Loucy (cell line): ENCODE measurements around the gene CDC42BPA.

Experiments
- H2AFZ ChIP-seq: fragments of 200-600 bp; sonication (generic); 2 replicates; pipeline ENCODE4 v1.6.0; 2016; ENCODE audit warnings: antibody characterized with exemption, mild to moderate bottlenecking, low read length, moderate library complexity
- H3F3A ChIP-seq: fragments of 200-600 bp; 2 replicates; pipeline ENCODE4 v1.6.0; 2016; ENCODE audit warnings: antibody characterized with exemption, low read depth, mild to moderate bottlenecking
- H3K27me3 ChIP-seq: fragments of 200-600 bp; sonication (generic); 2 replicates; pipeline ENCODE4 v1.6.1; 2014; ENCODE audit warnings: low read length, mild to moderate bottlenecking; ENCODE audit not compliant: insufficient read depth, poor library complexity, severe bottlenecking
- H3K36me3 ChIP-seq: fragments of 200-600 bp; sonication (generic); 2 replicates; pipeline ENCODE4 v1.6.1; 2016; ENCODE audit warnings: low read length; ENCODE audit not compliant: insufficient read depth
- H3K4me1 ChIP-seq: fragments of 200-600 bp; sonication (generic); 2 replicates; pipeline ENCODE4 v1.5.1; 2014; ENCODE audit warnings: low read length, mild to moderate bottlenecking; ENCODE audit not compliant: insufficient read depth, poor library complexity, severe bottlenecking
- H3K4me2 ChIP-seq: fragments of 200-600 bp; sonication (generic); 2 replicates; pipeline ENCODE4 v1.6.0; 2014; ENCODE audit warnings: antibody characterized with exemption, low read length, low read depth, mild to moderate bottlenecking; ENCODE audit not compliant: poor library complexity, severe bottlenecking
- H3K4me3 ChIP-seq: fragments of 200-600 bp; sonication (generic); 2 replicates; pipeline ENCODE4 v1.5.1; 2014; ENCODE audit warnings: low read length, mild to moderate bottlenecking, mixed read lengths; ENCODE audit not compliant: poor library complexity, severe bottlenecking
- H3K79me2 ChIP-seq: fragments of 200-600 bp; sonication (generic); 2 replicates; pipeline ENCODE4 v1.6.1; 2014; ENCODE audit warnings: low read length; ENCODE audit not compliant: insufficient read depth
- H3K9ac ChIP-seq: fragments of 200-600 bp; sonication (generic); 2 replicates; pipeline ENCODE4 v1.6.0; 2014; ENCODE audit warnings: mild to moderate bottlenecking, low read depth, low read length, moderate library complexity; ENCODE audit not compliant: poor library complexity, severe bottlenecking
- H3K9me2 ChIP-seq: fragments of 200-600 bp; sonication (generic); replicated peaks from 2 replicates; pipeline ENCODE4 v1.6.1; 2016; ENCODE audit warnings: low read depth, low read length, mixed read lengths
- H3K9me3 ChIP-seq: fragments of 200-600 bp; sonication (generic); 2 replicates; pipeline ENCODE4 v1.6.1; 2014; ENCODE audit warnings: mild to moderate bottlenecking, antibody characterized with exemption, low read length, low read depth; ENCODE audit not compliant: insufficient read depth
- H4K20me1 ChIP-seq: fragments of 200-600 bp; sonication (generic); 2 replicates; pipeline ENCODE4 v1.6.0; 2014; ENCODE audit warnings: antibody characterized with exemption, low read length, mild to moderate bottlenecking; ENCODE audit not compliant: insufficient read depth, poor library complexity, severe bottlenecking
- EZH2phosphoT487 ChIP-seq: fragments of 200-600 bp; IDR thresholded peaks from 2 replicates; pipeline ENCODE4 v1.6.1; 2018; ENCODE audit warnings: antibody characterized with exemption, mild to moderate bottlenecking, moderate library complexity, borderline replicate concordance
- TF ChIP-seq, protein P1 (sequence below): fragments of 200-600 bp; sonication (generic); conservative IDR thresholded peaks from 2 replicates; pipeline ENCODE4 v1.5.1; 2014; ENCODE audit warnings: mild to moderate bottlenecking, antibody characterized with exemption, low read length

CDC42BPA gene

GRCh38 chr1:227033880-227034279 lies 284.4 kb downstream of the CDC42BPA start:
- Histone ChIP-seq H3K9me2 (no peaks in the 10 kb centered on the region), H3K9ac (no peak overlapping the region), H3K27me3 (no peaks in the 10 kb centered on the region), H2AFZ (no peak overlapping the region), H3K36me3 (no peaks in the 10 kb centered on the region), H3K4me2 (no peak overlapping the region), H3K4me1 (peaks cover 4% of the 10 kb centered on the region), H4K20me1 (no peaks in the 10 kb centered on the region), H3K9me3 (no peaks in the 10 kb centered on the region), H3K4me3 (no peak overlapping the region), H3F3A (no peaks in the 10 kb centered on the region), H3K79me2 (no peaks in the 10 kb centered on the region)
- TF ChIP-seq, protein P1, sequence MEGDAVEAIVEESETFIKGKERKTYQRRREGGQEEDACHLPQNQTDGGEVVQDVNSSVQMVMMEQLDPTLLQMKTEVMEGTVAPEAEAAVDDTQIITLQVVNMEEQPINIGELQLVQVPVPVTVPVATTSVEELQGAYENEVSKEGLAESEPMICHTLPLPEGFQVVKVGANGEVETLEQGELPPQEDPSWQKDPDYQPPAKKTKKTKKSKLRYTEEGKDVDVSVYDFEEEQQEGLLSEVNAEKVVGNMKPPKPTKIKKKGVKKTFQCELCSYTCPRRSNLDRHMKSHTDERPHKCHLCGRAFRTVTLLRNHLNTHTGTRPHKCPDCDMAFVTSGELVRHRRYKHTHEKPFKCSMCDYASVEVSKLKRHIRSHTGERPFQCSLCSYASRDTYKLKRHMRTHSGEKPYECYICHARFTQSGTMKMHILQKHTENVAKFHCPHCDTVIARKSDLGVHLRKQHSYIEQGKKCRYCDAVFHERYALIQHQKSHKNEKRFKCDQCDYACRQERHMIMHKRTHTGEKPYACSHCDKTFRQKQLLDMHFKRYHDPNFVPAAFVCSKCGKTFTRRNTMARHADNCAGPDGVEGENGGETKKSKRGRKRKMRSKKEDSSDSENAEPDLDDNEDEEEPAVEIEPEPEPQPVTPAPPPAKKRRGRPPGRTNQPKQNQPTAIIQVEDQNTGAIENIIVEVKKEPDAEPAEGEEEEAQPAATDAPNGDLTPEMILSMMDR = no peak
- TF ChIP-seq EZH2phosphoT487 = no peak

DNA sequence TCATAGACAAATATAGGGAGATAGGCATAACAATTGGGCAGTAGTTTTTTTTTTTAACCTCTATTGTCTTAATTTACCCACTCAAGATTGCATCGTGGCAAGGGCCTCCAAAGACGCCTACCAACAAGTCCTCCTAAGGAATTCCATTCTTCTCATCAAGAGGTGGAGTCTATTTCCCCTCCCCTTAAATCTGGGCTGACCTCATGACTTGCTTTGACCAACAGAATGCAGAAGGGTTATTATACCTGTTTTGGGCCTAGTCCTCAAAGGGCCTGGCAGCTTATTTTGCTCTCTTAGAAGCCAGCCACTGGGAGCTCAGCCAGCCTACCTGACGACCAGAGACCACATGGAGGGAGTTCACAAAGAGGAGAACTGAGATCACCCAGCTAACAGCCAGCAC lies 285.9 kb downstream of the CDC42BPA start:
- H3K36me3 ChIP-seq = no peaks in the 10 kb centered on the region
- no peak overlapping the region for H3K9ac ChIP-seq
- H3K9me2 ChIP-seq = no peaks in the 10 kb centered on the region
- H3K27me3 ChIP-seq = no peaks in the 10 kb centered on the region
- H3K4me1 ChIP-seq = peaks cover 2% of the 10 kb centered on the region
- no peak overlapping the region for H3K4me2 ChIP-seq
- no peaks in the 10 kb centered on the region for H4K20me1 ChIP-seq
- TF ChIP-seq EZH2phosphoT487 = no peak
- TF ChIP-seq, protein P1 = no peak
- no peak overlapping the region for H2AFZ ChIP-seq
- no peaks in the 10 kb centered on the region for H3K79me2 ChIP-seq
- H3F3A ChIP-seq = no peaks in the 10 kb centered on the region
- H3K4me3 ChIP-seq = no peak overlapping the region
- no peaks in the 10 kb centered on the region for H3K9me3 ChIP-seq

DNA sequence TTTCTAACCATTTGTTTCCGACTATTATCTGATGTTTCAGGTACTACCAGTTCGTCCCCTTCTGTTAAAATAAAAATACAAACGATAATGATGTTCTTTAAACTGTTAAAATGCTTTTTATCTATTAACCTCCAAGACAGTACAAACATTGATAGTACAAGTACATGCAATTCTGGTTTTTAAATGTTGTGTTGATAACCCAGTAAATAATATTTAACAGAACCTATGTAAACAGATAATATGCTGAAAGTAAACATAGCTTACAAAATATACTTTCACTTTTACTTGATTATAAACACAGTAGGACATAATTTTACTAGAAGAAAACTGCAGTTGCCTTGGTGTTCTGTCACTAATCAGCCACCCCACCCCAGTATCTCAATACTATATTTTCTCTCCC lies 301.3 kb downstream of the CDC42BPA start:
- H2AFZ ChIP-seq = no peak overlapping the region
- H3K9me2 ChIP-seq = no peaks in the 10 kb centered on the region
- H3K9me3 ChIP-seq = no peaks in the 10 kb centered on the region
- no peaks in the 10 kb centered on the region for H3K27me3 ChIP-seq
- no peaks in the 10 kb centered on the region for H3K79me2 ChIP-seq
- H3F3A ChIP-seq = no peaks in the 10 kb centered on the region
- H3K4me3 ChIP-seq = no peak overlapping the region
- no peak for TF ChIP-seq EZH2phosphoT487
- TF ChIP-seq, protein P1 = no peak
- no peak overlapping the region for H3K4me2 ChIP-seq
- no peaks in the 10 kb centered on the region for H4K20me1 ChIP-seq
- no peak overlapping the region for H3K9ac ChIP-seq
- no peaks in the 10 kb centered on the region for H3K36me3 ChIP-seq
- H3K4me1 ChIP-seq = no peaks in the 10 kb centered on the region
